K562 (cell line): ENCODE data around the gene ZACN. TPM values are rescaled to one million over a fixed set of nuclear protein-coding genes. Genes with fewer than 3 reads are reported as not detected.

Experiments
- BCOR ChIP-seq: fragments of 450-650 bp; IDR thresholded peaks from 2 replicates; pipeline ENCODE4 v1.6.1; 2016
- FOSL1 ChIP-seq: fragments of 200-800 bp; sonication (Bioruptor generic); conservative IDR thresholded peaks from 2 replicates; pipeline ENCODE4 v1.6.1; 2016; ENCODE audit warnings: missing genetic modification characterization, missing compliant biosample characterization
- FOXJ2 ChIP-seq: fragments of 200-800 bp; sonication (Bioruptor generic); IDR thresholded peaks from 2 replicates; pipeline ENCODE4 v1.6.1; 2016; ENCODE audit warnings: missing genetic modification characterization, missing compliant biosample characterization
- IFI16 ChIP-seq: fragments of 250-450 bp; sonication (Bioruptor Pico); IDR thresholded peaks from 2 replicates; pipeline ENCODE4 v2.1.2; 2022; ENCODE audit warnings: mild to moderate bottlenecking, inconsistent platforms
- IRF2 ChIP-seq: sonication (generic); formaldehyde crosslinking; IDR thresholded peaks from 2 replicates; pipeline ENCODE4 v1.8.1; 2022; ENCODE audit warnings: mild to moderate bottlenecking, missing genetic modification reagents
- L3MBTL2 ChIP-seq: fragments of 450-650 bp; IDR thresholded peaks from 2 replicates; pipeline ENCODE4 v1.6.1; 2016; ENCODE audit warnings: mild to moderate bottlenecking, moderate library complexity
- NFE2 ChIP-seq: IDR thresholded peaks from 2 replicates; pipeline ENCODE4 v1.6.1; 2014; ENCODE audit warnings: antibody characterized with exemption, low read depth
- PHF20 ChIP-seq: fragments of 450-650 bp; IDR thresholded peaks from 2 replicates; pipeline ENCODE4 v1.6.1; 2018; ENCODE audit not compliant: partially characterized antibody
- RCOR1 ChIP-seq, 2 experiments: IDR thresholded peaks; 2 replicates each; pipeline ENCODE4 v1.6.1; 2012; ENCODE audit warnings: low read depth in 2 of 2, low read length in 2 of 2, borderline replicate concordance in 1 of 2, improper control_type of control experiment in 1 of 2
- SMARCC2 ChIP-seq: fragments of 450-650 bp; IDR thresholded peaks from 2 replicates; pipeline ENCODE4 v1.6.1; 2017; ENCODE audit warnings: antibody characterized with exemption, moderate library complexity, mild to moderate bottlenecking, low read depth
- SREBF1 ChIP-seq: fragments of 150-350 bp; IDR thresholded peaks from 2 replicates; pipeline ENCODE4 v1.6.1; 2014; ENCODE audit warnings: antibody characterized with exemption, low read depth, low read length, borderline replicate concordance
- TAL1 ChIP-seq: fragments of 450-650 bp; IDR thresholded peaks from 2 replicates; pipeline ENCODE4 v1.6.1; 2016; ENCODE audit warnings: mild to moderate bottlenecking
- TGIF2 ChIP-seq: sonication (generic); formaldehyde crosslinking; IDR thresholded peaks from 2 replicates; pipeline ENCODE4 v1.8.1; 2022; ENCODE audit warnings: mild to moderate bottlenecking, missing genetic modification reagents, moderate library complexity
- THAP12 ChIP-seq: fragments of 250-450 bp; sonication (Bioruptor Pico); IDR thresholded peaks from 2 replicates; pipeline ENCODE4 v1.9.0; 2021; ENCODE audit warnings: mild to moderate bottlenecking, inconsistent platforms
- ZNF263 ChIP-seq: sonication (generic); formaldehyde crosslinking; IDR thresholded peaks from 2 replicates; pipeline ENCODE4 v1.8.0; 2022; ENCODE audit warnings: mild to moderate bottlenecking, missing genetic modification reagents, borderline replicate concordance
- ZNF280A ChIP-seq: fragments of 450-650 bp; IDR thresholded peaks from 2 replicates; pipeline ENCODE4 v1.6.1; 2018; ENCODE audit warnings: mild to moderate bottlenecking, low read depth; ENCODE audit not compliant: partially characterized antibody
- ZNF316 ChIP-seq: fragments of 450-650 bp; IDR thresholded peaks from 2 replicates; pipeline ENCODE4 v1.6.1; 2016
- ZNF408 ChIP-seq: fragments of 250-450 bp; sonication (Bioruptor Pico); IDR thresholded peaks from 2 replicates; pipeline ENCODE4 v1.4.0; 2020; ENCODE audit warnings: low read depth, mild to moderate bottlenecking, moderate library complexity
- ZNF507 ChIP-seq: conservative IDR thresholded peaks from 2 replicates; pipeline ENCODE4 v1.6.1; 2017; ENCODE audit warnings: missing genetic modification characterization, missing compliant biosample characterization
- ZNF592 ChIP-seq: fragments of 450-650 bp; IDR thresholded peaks from 2 replicates; pipeline ENCODE4 v1.6.1; 2017; ENCODE audit warnings: antibody characterized with exemption, mild to moderate bottlenecking
- ZNF76 ChIP-seq: fragments of 250-450 bp; sonication (Bioruptor Pico); IDR thresholded peaks from 2 replicates; pipeline ENCODE4 v1.4.0; 2020; ENCODE audit warnings: mild to moderate bottlenecking, moderate library complexity, borderline replicate concordance
- polyA plus RNA-seq, 8 experiments: library from polyadenylated mRNA; depleted of rRNA in 4 of 8; stranded (reverse) in 5 of 8; unstranded in 3 of 8; fragments of >200 nt; fragmentation: Nextera tagmentation in 2 of 8; fragmentation: Illumina TruSeq in 1 of 8; extraction: Ambion mirVana in 2 of 8; extraction: Trizol in 1 of 8; gene quantifications; 2 replicates each; pipeline versions ENCODE4 v1.2.1 to v1.2.3, GENCODE V29; 2011 to 2014; ENCODE audit warnings: inconsistent platforms in 1 of 8, missing spikeins in 1 of 8
- total RNA-seq, 7 experiments: library from RNA; depleted of rRNA in 6 of 7; stranded (reverse); fragments of >200 nt in 6 of 7; fragmentation: Illumina TruSeq in 2 of 7; extraction: Trizol in 2 of 7; gene quantifications; 2 replicates each; pipeline versions ENCODE4 v1.2.1 to v1.2.3, GENCODE V29; 2011 to 2021; ENCODE audit warnings: low replicate concordance in 1 of 7

ZACN gene
- total and polyA plus RNA-seq, 9 of the 15 experiments (the other 6 are each of a cell fraction or from before 2014, with no cell fraction given) = 0.07 TPM; not detected in 8

- TF ChIP-seq ZNF280A = no peak
- TF ChIP-seq NFE2 = no peak
- peak; percentile 61 for TF ChIP-seq ZNF316
- TF ChIP-seq IFI16 (CRISPR knock-in tag) = no peak
- no peak for TF ChIP-seq TAL1
- no peak for TF ChIP-seq SMARCC2
- no peak for TF ChIP-seq SREBF1
- TF ChIP-seq ZNF408 = no peak
- no peak for TF ChIP-seq ZNF507 (tag)
- TF ChIP-seq L3MBTL2 = peak; percentile 79; the same call in 1 of the 2 replicates
- TF ChIP-seq BCOR = no peak
- no peak for TF ChIP-seq THAP12
- TF ChIP-seq ZNF592 = peak; percentile 88
- no peak for TF ChIP-seq FOSL1 (tag)
- TF ChIP-seq FOXJ2 (tag) = no peak
- TF ChIP-seq RCOR1 (IDR thresholded peaks at IDR 0.05; ENCODE audit: borderline replicate concordance in 1 of 2, low read depth in 2 of 2, low read length in 2 of 2) = no peak
- no peak for TF ChIP-seq IRF2 (CRISPR knock-in tag)
- no peak for TF ChIP-seq TGIF2
- TF ChIP-seq ZNF263 (CRISPR knock-in tag) = peak; percentile 61; the same call in 1 of the 2 replicates
- TF ChIP-seq PHF20 = peak; percentile 82
- no peak for TF ChIP-seq ZNF76 (CRISPR knock-in tag)
These were observed 24.5 kb downstream of the ZACN start, which contains the start of gene EXOC7 (continued) for GRCh38 chr17:76103274-76104139.
